Lower leg skin (tissue), 3 donors: ENCODE measurements around the gene ZNF101.

Experiments
- CTCF ChIP-seq, 3 donors: fragments of 450-650 bp; IDR thresholded peaks; one replicate each; pipeline ENCODE4 v1.5.1; 2016; ENCODE audit warnings: antibody characterized with exemption in 3 of 3, mild to moderate bottlenecking in 3 of 3, moderate library complexity in 2 of 3
- POLR2A ChIP-seq, 2 donors: fragments of 450-650 bp; IDR thresholded peaks; one replicate each; pipeline ENCODE4 v1.6.1; 2016 to 2017; ENCODE audit warnings: antibody characterized with exemption in 2 of 2, mild to moderate bottlenecking in 1 of 2, moderate library complexity in 1 of 2

- TF ChIP-seq CTCF (IDR thresholded peaks at IDR 0.05) (no peak), POLR2A (IDR thresholded peaks at IDR 0.05) (no peak)
Measured at GRCh38 chr19:19627621-19628500, 40.8 kb upstream of the ZNF101 start, which contains the start of gene LPAR2.
